ENCODE results near the gene CCDC57.

The CCDC57 gene

DNA sequence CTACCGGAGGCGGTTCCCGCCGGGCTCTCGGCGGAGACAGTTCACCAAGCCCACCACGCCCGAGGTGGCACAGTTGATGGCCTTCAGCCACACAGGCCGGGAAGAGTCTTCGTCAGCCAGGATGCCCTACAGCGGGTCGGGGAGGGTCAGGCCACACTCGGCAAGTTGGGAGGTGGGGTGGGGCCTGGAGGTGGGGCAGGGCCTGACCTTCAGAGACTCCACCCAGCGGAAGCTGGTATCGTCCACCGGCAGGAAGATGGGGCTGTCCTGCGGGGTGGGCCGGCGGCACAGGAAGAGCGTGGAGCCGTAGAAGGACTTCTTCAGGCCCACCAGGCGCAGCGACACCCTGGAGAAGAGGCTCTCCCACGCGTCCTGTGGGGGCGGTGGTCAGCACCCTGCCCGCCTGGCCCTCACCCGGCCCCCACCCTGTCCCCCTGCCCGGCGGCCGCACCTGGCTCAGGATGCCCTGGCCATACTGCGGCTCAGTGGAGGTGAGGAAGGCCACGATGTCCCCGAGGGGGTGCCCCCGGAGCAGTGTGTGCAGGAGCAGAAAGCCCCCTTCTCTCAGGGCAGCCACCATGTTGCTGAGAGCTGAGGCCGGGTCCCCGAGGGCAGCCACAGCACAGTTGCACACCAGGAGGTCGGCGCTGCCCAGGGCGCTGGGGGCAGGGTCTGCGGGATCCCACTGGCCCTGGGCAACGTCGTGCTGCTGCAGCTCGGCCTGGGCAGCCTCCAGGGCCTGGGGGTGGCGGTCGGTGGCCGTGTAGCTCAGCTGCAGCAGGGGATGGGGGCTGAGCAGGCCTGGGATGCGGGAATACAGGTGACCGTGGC, 127.4 kb downstream of the CCDC57 start:
- no peak overlapping the region for H3K4me3 ChIP-seq
- TF ChIP-seq, protein P1, sequence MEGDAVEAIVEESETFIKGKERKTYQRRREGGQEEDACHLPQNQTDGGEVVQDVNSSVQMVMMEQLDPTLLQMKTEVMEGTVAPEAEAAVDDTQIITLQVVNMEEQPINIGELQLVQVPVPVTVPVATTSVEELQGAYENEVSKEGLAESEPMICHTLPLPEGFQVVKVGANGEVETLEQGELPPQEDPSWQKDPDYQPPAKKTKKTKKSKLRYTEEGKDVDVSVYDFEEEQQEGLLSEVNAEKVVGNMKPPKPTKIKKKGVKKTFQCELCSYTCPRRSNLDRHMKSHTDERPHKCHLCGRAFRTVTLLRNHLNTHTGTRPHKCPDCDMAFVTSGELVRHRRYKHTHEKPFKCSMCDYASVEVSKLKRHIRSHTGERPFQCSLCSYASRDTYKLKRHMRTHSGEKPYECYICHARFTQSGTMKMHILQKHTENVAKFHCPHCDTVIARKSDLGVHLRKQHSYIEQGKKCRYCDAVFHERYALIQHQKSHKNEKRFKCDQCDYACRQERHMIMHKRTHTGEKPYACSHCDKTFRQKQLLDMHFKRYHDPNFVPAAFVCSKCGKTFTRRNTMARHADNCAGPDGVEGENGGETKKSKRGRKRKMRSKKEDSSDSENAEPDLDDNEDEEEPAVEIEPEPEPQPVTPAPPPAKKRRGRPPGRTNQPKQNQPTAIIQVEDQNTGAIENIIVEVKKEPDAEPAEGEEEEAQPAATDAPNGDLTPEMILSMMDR (IDR thresholded peaks at IDR 0.05): no peak
- no peak overlapping the region for H3K27ac ChIP-seq
- no peak for DNase-seq (ENCODE audit: low spot score)

DNA sequence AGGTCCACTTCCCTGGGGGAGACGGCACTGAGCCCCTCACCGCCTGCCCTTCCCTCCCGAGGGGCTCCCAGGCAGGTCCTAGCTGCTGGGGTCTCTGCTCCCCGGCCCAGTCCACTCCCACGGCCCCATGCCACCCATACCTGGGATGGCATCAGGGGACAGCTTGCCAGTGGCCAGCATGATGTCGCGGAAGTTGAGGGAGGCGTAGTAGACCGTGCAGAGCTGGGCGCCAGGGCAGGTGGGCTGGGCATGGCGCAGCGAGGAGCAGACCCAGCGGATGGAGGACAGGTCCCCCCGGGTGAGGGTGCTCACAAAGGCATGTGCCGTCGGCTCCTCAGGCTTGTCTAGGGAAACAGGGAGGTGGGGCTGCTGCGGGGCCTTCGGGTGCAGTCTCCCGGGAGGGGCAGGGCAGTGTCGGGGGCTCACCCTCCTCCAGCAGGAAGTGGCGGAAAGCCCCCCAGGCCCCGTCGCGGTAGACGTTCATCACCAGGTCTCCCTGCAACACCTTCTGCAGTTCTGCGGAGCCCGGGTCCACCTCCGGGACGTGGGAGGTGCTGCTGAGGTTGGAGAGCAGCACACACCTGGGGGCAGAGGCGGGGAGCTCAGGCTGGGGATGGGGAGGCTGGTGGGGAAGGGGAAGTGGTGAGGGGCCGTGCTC, 128.1 kb downstream of the CCDC57 start:
- no peak for DNase-seq (ENCODE audit: low spot score)
- Histone ChIP-seq H3K4me3 (no peak overlapping the region), H3K27ac (no peak overlapping the region)
- TF ChIP-seq, protein P1 (IDR thresholded peaks at IDR 0.05): no peak

DNA sequence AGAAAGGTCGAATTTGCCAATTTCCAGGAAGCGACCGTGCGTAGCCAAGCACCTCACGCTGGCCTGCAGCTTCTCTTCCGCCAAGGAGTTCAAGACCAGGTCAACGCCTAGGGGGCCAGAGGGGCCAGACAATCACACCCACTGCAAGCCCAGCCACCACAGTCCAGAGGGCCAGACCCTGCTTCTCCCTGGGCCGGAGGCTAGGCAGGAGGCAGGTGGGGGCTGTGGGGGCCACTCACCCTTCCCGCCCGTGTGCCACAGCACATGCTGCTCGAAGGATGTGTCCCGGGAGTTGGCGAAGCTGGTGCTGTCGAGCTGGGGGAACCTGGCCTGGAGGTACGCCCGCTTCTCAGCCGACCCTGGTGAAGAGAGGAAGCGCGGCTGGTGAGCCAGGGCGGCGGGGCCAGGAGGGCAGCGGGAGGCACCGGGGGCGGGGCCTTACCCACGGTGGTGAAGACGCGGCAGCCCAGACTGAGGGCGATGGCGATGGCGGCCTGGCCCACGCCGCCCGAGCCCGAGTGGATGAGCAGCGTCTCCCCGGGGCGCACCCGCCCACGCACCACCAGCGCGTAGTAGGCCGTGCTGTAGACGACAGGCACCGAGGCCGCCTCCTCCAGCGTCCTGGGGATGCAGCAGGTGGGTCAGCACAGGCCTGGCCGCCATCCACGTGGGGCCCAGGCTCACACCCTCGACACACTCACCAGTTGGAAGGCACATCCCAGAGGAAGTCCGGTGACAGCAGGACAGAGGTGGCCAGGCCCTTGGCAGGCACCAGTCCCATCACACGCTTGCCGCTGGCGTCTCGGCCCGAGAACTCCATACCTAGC, 128.9 kb downstream of the CCDC57 start:
- TF ChIP-seq, protein P1 (IDR thresholded peaks at IDR 0.05): no peak
- no peak overlapping the region for H3K4me3 ChIP-seq
- DNase-seq (ENCODE audit: low spot score): no peak
- H3K27ac ChIP-seq: no peak overlapping the region

DNA sequence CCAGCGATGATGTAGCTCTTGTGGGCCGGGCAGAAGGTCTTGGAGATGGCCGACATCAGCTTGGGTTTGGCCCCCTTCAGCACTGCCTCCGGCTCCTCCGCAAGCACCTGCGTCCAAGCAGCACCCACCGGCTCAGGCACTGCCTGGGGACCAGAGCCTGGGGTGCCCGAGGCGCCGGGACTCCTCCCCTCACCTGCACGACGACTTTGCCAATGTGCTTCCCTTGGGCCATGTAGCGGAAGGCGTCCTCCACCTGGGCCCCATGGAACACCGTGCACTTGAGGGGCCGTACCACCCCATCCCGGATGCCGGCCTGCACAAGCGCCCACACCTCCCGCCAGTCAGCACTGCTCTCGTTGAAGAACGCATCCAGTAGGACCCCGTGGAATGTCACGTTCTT, 129.6 kb downstream of the CCDC57 start:
- Histone ChIP-seq H3K4me3 (no peak overlapping the region), H3K27ac (no peak overlapping the region)
- TF ChIP-seq, protein P1 (IDR thresholded peaks at IDR 0.05): no peak
- no peak for DNase-seq (ENCODE audit: low spot score)

DNA sequence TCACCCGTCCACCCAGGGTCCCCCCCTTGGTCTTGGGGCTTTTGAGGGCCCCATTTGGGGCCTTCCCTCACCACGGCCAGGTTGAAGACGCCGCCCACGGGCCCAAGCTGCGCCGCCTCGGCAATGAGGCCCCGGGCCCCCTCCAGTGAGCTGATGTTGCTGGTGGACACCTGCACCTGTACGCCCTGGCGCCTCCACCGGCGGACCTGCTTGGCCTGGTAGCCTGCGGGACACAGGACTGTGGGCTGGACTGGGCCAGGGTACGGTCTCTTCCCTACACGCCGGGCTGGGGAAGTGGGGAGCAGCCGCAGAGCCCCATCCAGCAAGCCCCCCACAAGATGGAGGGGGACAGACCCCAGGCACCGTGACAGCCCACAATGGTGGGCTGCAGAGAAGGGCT, 130.2 kb downstream of the CCDC57 start:
- TF ChIP-seq, protein P1 (IDR thresholded peaks at IDR 0.05): no peak
- Histone ChIP-seq H3K4me3 (no peak overlapping the region), H3K27ac (no peak overlapping the region)
- no peak for DNase-seq (ENCODE audit: low spot score)

DNA sequence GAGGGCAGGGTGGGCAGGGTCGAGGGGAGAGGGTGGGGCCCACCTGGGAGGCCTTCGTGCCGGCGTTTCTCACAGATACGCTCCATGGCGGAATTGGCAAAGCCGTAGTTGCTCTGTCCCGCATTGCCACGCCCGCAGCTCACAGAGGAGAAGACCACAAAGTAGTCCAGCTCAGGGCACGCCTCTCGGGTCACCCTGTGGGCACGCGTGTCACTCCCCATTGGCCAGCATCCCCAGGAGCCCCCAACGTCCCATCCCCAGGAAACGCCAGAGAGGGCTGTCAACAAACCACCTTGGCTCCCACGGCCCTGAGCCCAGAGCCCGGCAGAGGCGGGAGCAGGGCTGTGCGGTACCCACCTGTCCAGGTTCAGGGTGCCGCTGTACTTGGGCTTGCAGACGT, 130.7 kb downstream of the CCDC57 start:
- Histone ChIP-seq H3K27ac (no peak overlapping the region), H3K4me3 (no peak overlapping the region)
- TF ChIP-seq, protein P1 (IDR thresholded peaks at IDR 0.05): no peak
- DNase-seq (ENCODE audit: low spot score): no peak

All from coronary artery (tissue), 2 donors.